B cell (primary cell): ENCODE measurements around the gene ABHD1. TPM values are rescaled to one million over a fixed set of nuclear protein-coding genes. Genes with fewer than 3 reads are reported as not detected.

Source experiments
- ATAC-seq: fragments of 200-7000 bp; cut with Tn5 transposase; one replicate; pipeline ENCODE4 v1.10.0; 2021; ENCODE audit warnings: low read depth, mild to moderate bottlenecking, moderate number of reproducible peaks, moderate library complexity
- CTCF ChIA-PET: fragments of 350-600 bp; sonication (Branson Sonifier 250); formaldehyde crosslinking; loops from one replicate; lab custom pipeline; 2021; ENCODE audit warnings: antibody characterized with exemption, inconsistent platforms; lab: Charles Lee
- POLR2A ChIA-PET: fragments of 350-600 bp; sonication (Branson Sonifier 250); formaldehyde crosslinking; loops from one replicate; lab custom pipeline; 2021; ENCODE audit warnings: antibody characterized with exemption; lab: Charles Lee
- DNase-seq: peaks from one replicate; pipeline ENCODE4 v3.0.0; 2013
- H2AFZ ChIP-seq: 2 replicates; pipeline ENCODE4 v1.6.1; 2012; ENCODE audit warnings: mild to moderate bottlenecking, low read depth, low read length; ENCODE audit not compliant: insufficient read depth, poor library complexity, severe bottlenecking
- H3K27ac ChIP-seq, 2 donors: 1 replicate in 1 of 2; 2 replicates in 1 of 2; pipeline ENCODE4 v1.5.1; 2012 to 2013; ENCODE audit warnings: low read length in 2 of 2, mild to moderate bottlenecking in 2 of 2, moderate library complexity in 1 of 2
- H3K27me3 ChIP-seq, 4 experiments: fragments of 200-600 bp in 1 of 4; sonication (generic) in 1 of 4; replicated peaks in 1 of 4; 1 replicate in 2 of 4; 2 replicates in 2 of 4; pipeline versions ENCODE4 v1.6.1 to v1.7.0; 2013 to 2016; ENCODE audit warnings: low read length in 3 of 4, mild to moderate bottlenecking in 2 of 4, mixed read lengths in 1 of 4, moderate library complexity in 1 of 4; ENCODE audit not compliant: insufficient read depth in 4 of 4, control insufficient read depth in 3 of 4; ENCODE audit errors: control extremely low read depth in 1 of 4
- H3K36me3 ChIP-seq, 2 experiments: replicated peaks in 1 of 2; 1 replicate in 1 of 2; 2 replicates in 1 of 2; pipeline versions ENCODE4 v1.6.1 to v1.7.1; 2013; ENCODE audit warnings: low read length in 1 of 2; ENCODE audit not compliant: insufficient read depth in 2 of 2, control insufficient read depth in 1 of 2; ENCODE audit errors: control extremely low read depth in 1 of 2, extremely low read depth in 1 of 2
- H3K4me1 ChIP-seq, 2 donors: fragments of 200-600 bp in 1 of 2; sonication (generic) in 1 of 2; 1 replicate in 1 of 2; 2 replicates in 1 of 2; pipeline versions ENCODE4 v1.5.1 to v1.6.1; 2013 to 2017; ENCODE audit warnings: low read length in 2 of 2; ENCODE audit not compliant: control insufficient read depth in 2 of 2, insufficient read depth in 2 of 2
- H3K4me2 ChIP-seq: replicated peaks from 2 replicates; pipeline ENCODE3; 2012; ENCODE audit warnings: mild to moderate bottlenecking, low read depth, low read length; ENCODE audit not compliant: poor library complexity, severe bottlenecking
- H3K4me3 ChIP-seq, 5 experiments: fragments of 200-600 bp in 1 of 5; sonication (generic) in 1 of 5; 1 replicate in 3 of 5; 2 replicates in 2 of 5; pipeline versions ENCODE4 v1.5.1 to v1.7.0; 2011 to 2016; ENCODE audit warnings: low read length in 4 of 5, mild to moderate bottlenecking in 4 of 5, low read depth in 2 of 5, control low read depth in 1 of 5, moderate library complexity in 1 of 5; ENCODE audit not compliant: insufficient read depth in 1 of 5; ENCODE audit errors: control extremely low read depth in 1 of 5, extremely low read depth in 1 of 5
- H3K79me2 ChIP-seq: fragments of 200-600 bp; sonication (generic); one replicate; pipeline ENCODE4 v1.6.0; 2016; ENCODE audit warnings: low read length; ENCODE audit not compliant: control insufficient read depth, insufficient read depth
- H3K9ac ChIP-seq: fragments of 200-600 bp; sonication (generic); 2 replicates; pipeline ENCODE4 v1.6.1; 2017; ENCODE audit warnings: mild to moderate bottlenecking, low read length, moderate library complexity
- H3K9me3 ChIP-seq, 3 donors: one replicate each; pipeline versions ENCODE4 v1.6.1 to v1.7.1; 2013; ENCODE audit warnings: low read length in 2 of 3; ENCODE audit not compliant: control insufficient read depth in 2 of 3, insufficient read depth in 1 of 3; ENCODE audit errors: control extremely low read depth in 1 of 3
- H4K20me1 ChIP-seq: 2 replicates; pipeline ENCODE4 v1.6.0; 2012; ENCODE audit warnings: mild to moderate bottlenecking, low read length; ENCODE audit not compliant: insufficient read depth, control insufficient read depth, poor library complexity, severe bottlenecking
- H3K27ac Mint-ChIP-seq: one replicate; pipeline ENCODE4 v1.8.0; 2021; ENCODE audit warnings: mixed read lengths
- H3K27me3 Mint-ChIP-seq: one replicate; pipeline ENCODE4 v1.8.0; 2021; ENCODE audit warnings: mixed read lengths
- H3K4me1 Mint-ChIP-seq: one replicate; pipeline ENCODE4 v1.8.0; 2021; ENCODE audit warnings: mixed read lengths
- H3K4me3 Mint-ChIP-seq: one replicate; pipeline ENCODE4 v1.8.0; 2021; ENCODE audit warnings: mixed read lengths
- H3K9me3 Mint-ChIP-seq: one replicate; pipeline ENCODE4 v1.8.0; 2022; ENCODE audit warnings: mixed read lengths; ENCODE audit not compliant: insufficient read depth
- EZH2 ChIP-seq: IDR thresholded peaks from 2 replicates; pipeline ENCODE4 v1.6.1; 2012; ENCODE audit warnings: borderline replicate concordance, low read depth, mild to moderate bottlenecking, moderate library complexity, low read length; ENCODE audit not compliant: insufficient read depth, poor library complexity, severe bottlenecking
- WGBS: methylation state at CpG from one replicate; pipeline ENCODE4 v1.1.5; 2013; ENCODE audit warnings: missing lambda C conversion rate; ENCODE audit not compliant: insufficient coverage; 5-methylcytosine and 5-hydroxymethylcytosine counted together
- intact Hi-C: fragments of 100-400 bp; cut with micrococcal nuclease; formaldehyde crosslinking; loops from one replicate; pipeline ENCODE4 v1.10.0; 2022
- polyA plus RNA-seq: library from polyadenylated mRNA; depleted of rRNA; stranded (reverse); fragments of >200 nt; gene quantifications from 2 replicates; pipeline ENCODE4 v1.2.3, GENCODE V29; 2012
- total RNA-seq, 2 donors: library from RNA; stranded (reverse); fragments of 120-200 nt in 1 of 2; gene quantifications; 1 replicate in 1 of 2; 2 replicates in 1 of 2; pipeline versions ENCODE4 v1.2.3 to v1.2.4, GENCODE V29; 2013 to 2022
- TF ChIP-seq, protein P1 (sequence below): fragments of 200-600 bp; IDR thresholded peaks from one replicate; pipeline ENCODE4 v1.8.0; 2022; ENCODE audit warnings: antibody characterized with exemption, mild to moderate bottlenecking

The ABHD1 gene
- total and polyA plus RNA-seq, 2 donors (not counting 1 experiment from before 2014, with no cell fraction given) = 1.5 to 2.7 TPM

DNA sequence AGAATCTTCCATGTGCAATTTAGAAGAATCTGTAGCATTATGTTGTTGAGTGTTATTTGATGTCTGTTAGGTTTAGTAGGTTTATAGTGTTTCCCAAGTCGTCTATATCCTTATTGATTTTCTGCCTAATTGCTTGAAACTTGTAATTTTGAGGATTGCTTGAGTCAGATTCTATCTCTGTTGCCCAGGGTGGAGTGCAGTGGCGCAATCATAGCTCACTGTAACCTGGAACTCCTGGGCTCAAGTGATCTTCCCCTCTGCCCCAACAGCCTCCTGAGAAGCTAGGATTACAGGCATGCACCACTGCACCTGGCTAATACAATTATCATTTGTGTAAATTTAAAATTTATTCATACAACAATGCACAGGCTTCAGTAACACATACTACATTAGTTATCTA lies 22.1 kb downstream of the ABHD1 start:
- no peaks in the 10 kb centered on the region for H3K4me1 Mint-ChIP-seq
- no peaks in the 10 kb centered on the region for H4K20me1 ChIP-seq
- H3K4me1 ChIP-seq = no peaks in the 10 kb centered on the region
- H3K9me3 ChIP-seq = no peaks in the 10 kb centered on the region
- DNase-seq (no peak), ATAC-seq (no peak)
- intact Hi-C loops = no loop called here
- H3K27ac ChIP-seq = no peak overlapping the region
- H3K9ac ChIP-seq = no peak overlapping the region
- POLR2A ChIA-PET = no interaction called here
- H3K4me3 ChIP-seq = no peak overlapping the region
- H3K79me2 ChIP-seq = no peaks in the 10 kb centered on the region
- 70% methylated on average over 1 of the region's 2 CpGs for WGBS
- TF ChIP-seq, protein P1, sequence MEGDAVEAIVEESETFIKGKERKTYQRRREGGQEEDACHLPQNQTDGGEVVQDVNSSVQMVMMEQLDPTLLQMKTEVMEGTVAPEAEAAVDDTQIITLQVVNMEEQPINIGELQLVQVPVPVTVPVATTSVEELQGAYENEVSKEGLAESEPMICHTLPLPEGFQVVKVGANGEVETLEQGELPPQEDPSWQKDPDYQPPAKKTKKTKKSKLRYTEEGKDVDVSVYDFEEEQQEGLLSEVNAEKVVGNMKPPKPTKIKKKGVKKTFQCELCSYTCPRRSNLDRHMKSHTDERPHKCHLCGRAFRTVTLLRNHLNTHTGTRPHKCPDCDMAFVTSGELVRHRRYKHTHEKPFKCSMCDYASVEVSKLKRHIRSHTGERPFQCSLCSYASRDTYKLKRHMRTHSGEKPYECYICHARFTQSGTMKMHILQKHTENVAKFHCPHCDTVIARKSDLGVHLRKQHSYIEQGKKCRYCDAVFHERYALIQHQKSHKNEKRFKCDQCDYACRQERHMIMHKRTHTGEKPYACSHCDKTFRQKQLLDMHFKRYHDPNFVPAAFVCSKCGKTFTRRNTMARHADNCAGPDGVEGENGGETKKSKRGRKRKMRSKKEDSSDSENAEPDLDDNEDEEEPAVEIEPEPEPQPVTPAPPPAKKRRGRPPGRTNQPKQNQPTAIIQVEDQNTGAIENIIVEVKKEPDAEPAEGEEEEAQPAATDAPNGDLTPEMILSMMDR = no peak
- TF ChIP-seq EZH2 = no peak
- no peak overlapping the region for H2AFZ ChIP-seq
- no peaks in the 10 kb centered on the region for H3K9me3 Mint-ChIP-seq
- H3K27me3 Mint-ChIP-seq = peaks cover 31% of the 10 kb centered on the region
- H3K36me3 ChIP-seq = no peaks in the 10 kb centered on the region
- H3K4me2 ChIP-seq = no peak overlapping the region
- no peak overlapping the region for H3K4me3 Mint-ChIP-seq
- CTCF ChIA-PET = no interaction called here
- peaks cover 0 to 8% (median 0%) of the 10 kb centered on the region in 4 experiments for H3K27me3 ChIP-seq
- no peak overlapping the region for H3K27ac Mint-ChIP-seq

DNA sequence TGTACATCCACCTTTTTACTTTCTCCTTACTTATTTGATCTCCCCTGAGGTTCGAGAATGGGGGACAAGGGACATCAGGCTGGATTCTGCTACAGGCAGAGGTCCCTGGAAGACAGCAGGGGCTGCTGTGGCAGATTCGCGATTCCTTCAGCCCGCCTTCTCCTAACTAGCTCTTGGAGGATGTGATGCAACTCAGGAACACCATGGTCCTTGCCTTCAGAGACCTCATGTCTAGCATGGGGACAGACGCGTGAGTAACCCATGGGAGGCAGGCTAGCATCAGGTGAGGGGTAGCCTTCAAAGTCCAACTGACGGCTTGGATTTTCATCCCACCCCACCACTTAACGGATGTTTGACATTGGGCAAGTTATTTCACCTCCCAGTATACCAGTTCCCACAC lies 24.3 kb downstream of the ABHD1 start:
- TF ChIP-seq EZH2 = no peak
- TF ChIP-seq, protein P1 = no peak
- peaks cover 28% of the 10 kb centered on the region for H3K27me3 Mint-ChIP-seq
- H3K9me3 Mint-ChIP-seq = no peaks in the 10 kb centered on the region
- CTCF ChIA-PET = no interaction called here
- Histone ChIP-seq H4K20me1 (no peaks in the 10 kb centered on the region), H3K27me3 (peaks cover 0 to 3% (median 0%) of the 10 kb centered on the region in 4 experiments), H3K4me2 (no peak overlapping the region), H3K36me3 (no peaks in the 10 kb centered on the region), H3K9me3 (no peaks in the 10 kb centered on the region), H2AFZ (no peak overlapping the region), H3K27ac (no peak overlapping the region), H3K4me3 (no peak overlapping the region), H3K9ac (no peak overlapping the region), H3K79me2 (no peaks in the 10 kb centered on the region), H3K4me1 (no peaks in the 10 kb centered on the region)
- no peak overlapping the region for H3K4me3 Mint-ChIP-seq
- DNase-seq = no peak
- ATAC-seq = no peak
- intact Hi-C loops = no loop called here
- no peaks in the 10 kb centered on the region for H3K4me1 Mint-ChIP-seq
- WGBS = 96% methylated on average over 5 of the region's 8 CpGs
- POLR2A ChIA-PET = no interaction called here
- no peak overlapping the region for H3K27ac Mint-ChIP-seq
